SK-N-SH (cell line): ENCODE data around the gene PLEKHG2. TPM values are rescaled to one million over a fixed set of nuclear protein-coding genes. Genes with fewer than 3 reads are reported as not detected.
"Not testable (repeated sequence)": the region's sequence is repeated elsewhere in the genome, so short reads cannot be mapped to it uniquely, and the experiment has no call there.

Experiments
- CTCF ChIA-PET: fragments of 300-600, 350-600 bp; formaldehyde crosslinking; extraction: SDS; loops from one replicate; lab custom pipeline; 2021; lab: Yijun Ruan, JAX
- POLR2A ChIA-PET: fragments of 350-600 bp; sonication (Branson Sonifier 250); formaldehyde crosslinking; extraction: SDS; loops from one replicate; lab custom pipeline; 2020; ENCODE audit warnings: antibody characterized with exemption, inconsistent platforms; lab: Yijun Ruan, JAX
- DNase-seq: peaks from one replicate; pipeline ENCODE4 v3.0.0; 2012
- H2AFZ ChIP-seq: fragments of 200-600 bp; sonication (generic); 2 replicates; pipeline ENCODE4 v1.8.1; 2016; ENCODE audit warnings: antibody characterized with exemption, mild to moderate bottlenecking, low read depth
- H3F3A ChIP-seq: fragments of 200-600 bp; sonication (generic); replicated peaks from 2 replicates; pipeline ENCODE3; 2016; ENCODE audit warnings: antibody characterized with exemption, mild to moderate bottlenecking; ENCODE audit not compliant: insufficient read depth
- H3K27ac ChIP-seq, 2 experiments: fragments of 200-500 bp in 1 of 2; fragments of 200-600 bp in 1 of 2; sonication (Bioruptor generic) in 1 of 2; sonication (generic), shearing (Covaris generic) in 1 of 2; 2 replicates each; pipeline versions ENCODE4 v1.5.1 to v1.6.1; 2014 to 2016; ENCODE audit warnings: low read depth in 2 of 2, inconsistent platforms in 1 of 2, low read length in 1 of 2, mild to moderate bottlenecking in 1 of 2, mixed read lengths in 1 of 2
- H3K27me3 ChIP-seq: fragments of 200-600 bp; sonication (generic), shearing (Covaris generic); 2 replicates; pipeline ENCODE4 v1.6.1; 2016; ENCODE audit warnings: mixed run types; ENCODE audit not compliant: insufficient read depth
- H3K36me3 ChIP-seq, 2 experiments: fragments of 200-500 bp in 1 of 2; fragments of 200-600 bp in 1 of 2; sonication (Bioruptor generic) in 1 of 2; sonication (generic) in 1 of 2; replicated peaks in 1 of 2; 2 replicates each; pipeline versions ENCODE3 to v1.5.1; 2014 to 2016; ENCODE audit warnings: low read length in 1 of 2, mild to moderate bottlenecking in 1 of 2; ENCODE audit not compliant: insufficient read depth in 2 of 2, control insufficient read depth in 1 of 2
- H3K4me1 ChIP-seq, 2 experiments: fragments of 200-500 bp in 1 of 2; fragments of 200-600 bp in 1 of 2; sonication (Bioruptor generic) in 1 of 2; sonication (generic), shearing (Covaris generic) in 1 of 2; 2 replicates each; pipeline versions ENCODE4 v1.5.1 to v1.6.1; 2014 to 2016; ENCODE audit warnings: low read depth in 1 of 2, low read length in 1 of 2, mixed run types in 1 of 2; ENCODE audit not compliant: insufficient read depth in 2 of 2, control insufficient read depth in 1 of 2
- H3K4me2 ChIP-seq: fragments of 200-600 bp; sonication (generic), shearing (Covaris generic); 2 replicates; pipeline ENCODE4 v1.6.1; 2017; ENCODE audit warnings: mixed run types
- H3K4me3 ChIP-seq, 2 experiments: fragments of 200-500 bp in 1 of 2; fragments of 200-600 bp in 1 of 2; sonication (Bioruptor generic) in 1 of 2; sonication (generic), shearing (Covaris generic) in 1 of 2; 2 replicates each; pipeline versions ENCODE4 v1.5.1 to v1.8.1; 2014 to 2016; ENCODE audit warnings: low read depth in 2 of 2, inconsistent platforms in 1 of 2, low read length in 1 of 2, mild to moderate bottlenecking in 1 of 2, mixed read lengths in 1 of 2, moderate library complexity in 1 of 2
- H3K79me2 ChIP-seq: fragments of 200-600 bp; sonication (generic); 2 replicates; pipeline ENCODE4 v1.8.1; 2017; ENCODE audit warnings: mild to moderate bottlenecking; ENCODE audit not compliant: insufficient read depth
- H3K9ac ChIP-seq: fragments of 200-600 bp; sonication (generic); 2 replicates; pipeline ENCODE4 v1.6.1; 2017; ENCODE audit warnings: mixed run types
- H3K9me2 ChIP-seq: fragments of 200-600 bp; sonication (generic); 2 replicates; pipeline ENCODE4 v1.6.1; 2017; ENCODE audit warnings: mixed run types
- H3K9me3 ChIP-seq: fragments of 200-600 bp; sonication (generic); 2 replicates; pipeline ENCODE4 v1.6.1; 2017; ENCODE audit warnings: mixed run types, mild to moderate bottlenecking, moderate library complexity
- H4K20me1 ChIP-seq: fragments of 200-600 bp; sonication (generic); 2 replicates; pipeline ENCODE4 v1.6.1; 2017; ENCODE audit warnings: mild to moderate bottlenecking, mixed run types; ENCODE audit not compliant: insufficient read depth
- POLR2AphosphoS5 ChIP-seq: IDR thresholded peaks from 2 replicates; pipeline ENCODE4 v1.6.1; 2012; ENCODE audit warnings: low read depth, low read length
- RCOR1 ChIP-seq: fragments of 150-350 bp; IDR thresholded peaks from 2 replicates; pipeline ENCODE4 v1.6.1; 2017; ENCODE audit warnings: antibody characterized with exemption, low read length
- RXRA ChIP-seq: IDR thresholded peaks from 2 replicates; pipeline ENCODE4 v1.4.0; 2012; ENCODE audit warnings: low read depth, mild to moderate bottlenecking, borderline replicate concordance
- TCF12 ChIP-seq: IDR thresholded peaks from 2 replicates; pipeline ENCODE4 v1.4.0; 2012
- WGBS: methylation state at CpG from one replicate; pipeline ENCODE4 v1.1.6; 2017; ENCODE audit warnings: low lambda C conversion rate; 5-methylcytosine and 5-hydroxymethylcytosine counted together
- polyA plus RNA-seq, 3 experiments: library from polyadenylated mRNA; depleted of rRNA; stranded (reverse); fragments of >200 nt; gene quantifications; 2 replicates each; pipeline ENCODE4 v1.2.3, GENCODE V29; 2012
- TF ChIP-seq, protein P1 (sequence below): IDR thresholded peaks from 2 replicates; pipeline ENCODE4 v1.4.0; 2012; ENCODE audit warnings: low read depth, borderline replicate concordance
- TF ChIP-seq, protein P2 (sequence below): IDR thresholded peaks from 2 replicates; pipeline ENCODE4 v1.4.0; 2012; ENCODE audit warnings: low read depth
- TF ChIP-seq, protein P3 (sequence below): IDR thresholded peaks from 2 replicates; pipeline ENCODE4 v1.4.0; 2012; ENCODE audit warnings: low read depth, borderline replicate concordance

PLEKHG2 gene
- polyA plus RNA-seq, 1 of the 3 experiments (the other 2 are of a cell fraction) = 13.6 TPM

DNA sequence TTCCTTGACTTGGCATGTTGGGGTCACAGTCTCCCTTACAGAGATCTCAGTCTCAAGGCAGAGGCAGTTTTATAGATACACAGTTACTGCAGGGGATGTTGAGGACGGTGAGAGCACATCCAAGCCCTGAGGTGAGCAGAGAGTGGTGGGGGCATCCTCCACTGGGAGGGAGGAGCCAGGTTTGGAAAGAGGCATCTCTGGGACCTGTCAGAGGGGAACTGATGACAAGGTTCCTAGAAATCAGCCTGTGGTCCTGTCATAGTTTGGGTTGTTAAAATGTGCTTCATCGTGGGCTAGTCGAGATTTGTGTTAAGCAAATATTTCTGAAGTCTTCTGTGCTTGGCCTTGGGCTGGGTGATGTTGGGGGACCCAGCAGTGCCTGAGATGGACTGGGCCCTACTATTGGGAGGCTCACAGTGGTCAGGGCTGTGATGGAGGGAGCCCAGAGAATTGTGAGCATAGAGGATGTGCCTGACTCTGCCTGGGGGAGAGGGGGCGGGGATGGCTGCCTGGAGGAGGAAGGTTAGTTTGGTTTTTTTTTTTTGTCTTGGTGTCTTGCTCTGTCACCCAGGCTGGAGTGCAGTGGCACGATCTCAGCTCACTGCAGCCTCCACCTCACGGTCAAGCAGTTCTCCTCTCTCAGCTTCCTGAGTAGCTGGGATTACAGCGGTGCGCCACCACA lies 36.8 kb downstream of the PLEKHG2 start:
- no peaks in the 10 kb centered on the region for H3K9me2 ChIP-seq
- peaks cover 43% of the 10 kb centered on the region for H4K20me1 ChIP-seq
- H3K9me3 ChIP-seq = no peaks in the 10 kb centered on the region
- WGBS = 88% methylated on average over 8 of the region's 8 CpGs
- DNase-seq = no peak
- H3K79me2 ChIP-seq = peaks cover 98% of the 10 kb centered on the region
- ChIA-PET POLR2A (no interaction called here), CTCF (interaction anchor here (0.7 to 1.5 kb wide), 3 partner anchors 8 to 90 kb away, joined by 3 to 5 read pairs (median 3); partner anchors contain the start of gene EID2)
- no peak overlapping the region for H3K27ac ChIP-seq
- peaks cover 29% of the 10 kb centered on the region for H3F3A ChIP-seq
- TF ChIP-seq, protein P1, sequence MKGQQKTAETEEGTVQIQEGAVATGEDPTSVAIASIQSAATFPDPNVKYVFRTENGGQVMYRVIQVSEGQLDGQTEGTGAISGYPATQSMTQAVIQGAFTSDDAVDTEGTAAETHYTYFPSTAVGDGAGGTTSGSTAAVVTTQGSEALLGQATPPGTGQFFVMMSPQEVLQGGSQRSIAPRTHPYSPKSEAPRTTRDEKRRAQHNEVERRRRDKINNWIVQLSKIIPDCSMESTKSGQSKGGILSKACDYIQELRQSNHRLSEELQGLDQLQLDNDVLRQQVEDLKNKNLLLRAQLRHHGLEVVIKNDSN = no peak
- TF ChIP-seq TCF12 = no peak
- TF ChIP-seq, protein P2, sequence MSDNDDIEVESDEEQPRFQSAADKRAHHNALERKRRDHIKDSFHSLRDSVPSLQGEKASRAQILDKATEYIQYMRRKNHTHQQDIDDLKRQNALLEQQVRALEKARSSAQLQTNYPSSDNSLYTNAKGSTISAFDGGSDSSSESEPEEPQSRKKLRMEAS = no peak
- TF ChIP-seq RCOR1 = no peak
- no peak for TF ChIP-seq RXRA
- TF ChIP-seq, protein P3, sequence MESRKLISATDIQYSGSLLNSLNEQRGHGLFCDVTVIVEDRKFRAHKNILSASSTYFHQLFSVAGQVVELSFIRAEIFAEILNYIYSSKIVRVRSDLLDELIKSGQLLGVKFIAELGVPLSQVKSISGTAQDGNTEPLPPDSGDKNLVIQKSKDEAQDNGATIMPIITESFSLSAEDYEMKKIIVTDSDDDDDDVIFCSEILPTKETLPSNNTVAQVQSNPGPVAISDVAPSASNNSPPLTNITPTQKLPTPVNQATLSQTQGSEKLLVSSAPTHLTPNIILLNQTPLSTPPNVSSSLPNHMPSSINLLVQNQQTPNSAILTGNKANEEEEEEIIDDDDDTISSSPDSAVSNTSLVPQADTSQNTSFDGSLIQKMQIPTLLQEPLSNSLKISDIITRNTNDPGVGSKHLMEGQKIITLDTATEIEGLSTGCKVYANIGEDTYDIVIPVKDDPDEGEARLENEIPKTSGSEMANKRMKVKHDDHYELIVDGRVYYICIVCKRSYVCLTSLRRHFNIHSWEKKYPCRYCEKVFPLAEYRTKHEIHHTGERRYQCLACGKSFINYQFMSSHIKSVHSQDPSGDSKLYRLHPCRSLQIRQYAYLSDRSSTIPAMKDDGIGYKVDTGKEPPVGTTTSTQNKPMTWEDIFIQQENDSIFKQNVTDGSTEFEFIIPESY = no peak
- no peak for TF ChIP-seq POLR2AphosphoS5
- H3K4me1 ChIP-seq = peaks cover 4 to 12% of the 10 kb centered on the region in 2 experiments; a peak in 3 of 4 replicates
- no peaks in the 10 kb centered on the region for H3K27me3 ChIP-seq
- H3K36me3 ChIP-seq = peaks cover 4 to 32% of the 10 kb centered on the region in 2 experiments
- no peak overlapping the region for H3K9ac ChIP-seq
- H3K4me2 ChIP-seq = no peak overlapping the region
- no peak overlapping the region for H3K4me3 ChIP-seq
- H2AFZ ChIP-seq = no peak overlapping the region

DNA sequence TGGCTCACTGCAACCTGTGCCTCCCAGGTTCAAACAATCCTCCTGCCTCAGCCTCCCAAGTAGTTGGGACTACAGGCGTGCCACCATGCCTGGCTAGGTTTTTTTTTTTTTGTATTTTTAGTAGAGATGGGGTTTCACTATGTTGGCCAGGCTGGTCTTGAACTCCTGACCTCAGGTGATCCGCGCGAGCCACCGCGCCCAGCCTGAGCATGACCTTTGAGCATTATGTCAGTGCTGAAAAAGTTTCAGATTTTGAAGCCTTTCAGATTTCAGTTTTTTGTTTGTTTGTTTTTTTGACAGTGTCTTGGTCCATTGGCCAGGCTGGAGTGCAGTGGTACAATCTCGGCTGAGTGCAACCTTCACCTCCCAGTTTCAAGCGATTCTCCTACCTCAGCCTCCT lies 38.8 kb downstream of the PLEKHG2 start:
- H3K4me3 ChIP-seq, H3K9me2 ChIP-seq, H3K9me3 ChIP-seq, H3K9ac ChIP-seq, H2AFZ ChIP-seq, H3K27ac ChIP-seq, H3K27me3 ChIP-seq, DNase-seq, H3K4me2 ChIP-seq, POLR2A ChIA-PET: not testable (repeated sequence)
- CTCF ChIA-PET = interaction anchor here (1.1 kb wide), 2 partner anchors 10 to 81 kb away, joined by 4 read pairs; partner anchors contain the start of gene EID2B
- Histone ChIP-seq H3F3A (peaks cover 21% of the 10 kb centered on the region), H3K36me3 (peaks cover 10 to 36% of the 10 kb centered on the region in 2 experiments), H3K79me2 (peaks cover 95% of the 10 kb centered on the region), H4K20me1 (peaks cover 47% of the 10 kb centered on the region), H3K4me1 (peaks cover 3 to 12% of the 10 kb centered on the region in 2 experiments; a peak in 3 of 4 replicates)
- 98% methylated on average over 8 of the region's 8 CpGs for WGBS
